Measurements from ENCODE around the gene DYRK1A. TPM values are rescaled to one million over a fixed set of nuclear protein-coding genes. Genes with fewer than 3 reads are reported as not detected.

DYRK1A gene
- total RNA-seq, 1 donor from 2014 or later: 50.3 TPM

- no peak for TF ChIP-seq CTCF (IDR thresholded peaks at IDR 0.05)
- no peak for DNase-seq (ENCODE audit: low spot score)
- H3K27me3 Mint-ChIP-seq (ENCODE audit: low read depth): no peaks in the 10 kb centered on the region
- H3K4me3 Mint-ChIP-seq (ENCODE audit: unreplicated experiment): no peak overlapping the region
- no peaks in the 10 kb centered on the region for H3K9me3 Mint-ChIP-seq (ENCODE audit: low read depth)
- peaks cover 33% of the 10 kb centered on the region for H3K4me1 Mint-ChIP-seq (ENCODE audit: low read depth)
- H3K27ac Mint-ChIP-seq (ENCODE audit: unreplicated experiment): no peak overlapping the region
- H3K36me3 Mint-ChIP-seq (ENCODE audit: low read depth): peaks cover 10% of the 10 kb centered on the region
Measured at GRCh38 chr21:37425684-37426083, 59.1 kb downstream of the DYRK1A start.

GRCh38 chr21:37427221-37427620, 60.6 kb downstream of the DYRK1A start:
- Mint-ChIP-seq H3K9me3 (ENCODE audit: low read depth) (no peaks in the 10 kb centered on the region), H3K4me1 (ENCODE audit: low read depth) (peaks cover 38% of the 10 kb centered on the region), H3K27me3 (ENCODE audit: low read depth) (no peaks in the 10 kb centered on the region), H3K36me3 (ENCODE audit: low read depth) (peaks cover 9% of the 10 kb centered on the region), H3K4me3 (ENCODE audit: unreplicated experiment) (no peak overlapping the region), H3K27ac (ENCODE audit: unreplicated experiment) (no peak overlapping the region)
- no peak for TF ChIP-seq CTCF (IDR thresholded peaks at IDR 0.05)
- DNase-seq (ENCODE audit: low spot score): no peak

GRCh38 chr21:37429356-37429755, 62.8 kb downstream of the DYRK1A start:
- Mint-ChIP-seq H3K27ac (ENCODE audit: unreplicated experiment) (no peak overlapping the region), H3K27me3 (ENCODE audit: low read depth) (no peaks in the 10 kb centered on the region)

GRCh38 chr21:37430184-37430821, 63.7 kb downstream of the DYRK1A start:
- peaks cover 8% of the 10 kb centered on the region for H3K36me3 Mint-ChIP-seq (ENCODE audit: low read depth)
- no peak overlapping the region for H3K4me3 Mint-ChIP-seq (ENCODE audit: unreplicated experiment)
- DNase-seq (ENCODE audit: low spot score): no peak
- peaks cover 32% of the 10 kb centered on the region for H3K4me1 Mint-ChIP-seq (ENCODE audit: low read depth)
- no peak for TF ChIP-seq CTCF (IDR thresholded peaks at IDR 0.05)
- H3K27me3 Mint-ChIP-seq (ENCODE audit: low read depth): no peaks in the 10 kb centered on the region
- no peak overlapping the region for H3K27ac Mint-ChIP-seq (ENCODE audit: unreplicated experiment)
- H3K9me3 Mint-ChIP-seq (ENCODE audit: low read depth): no peaks in the 10 kb centered on the region

More at GRCh38 chr21:37429356-37429755, 62.8 kb downstream of the DYRK1A start:
- Mint-ChIP-seq H3K36me3 (ENCODE audit: low read depth) (peaks cover 8% of the 10 kb centered on the region), H3K4me1 (ENCODE audit: low read depth) (peaks cover 36% of the 10 kb centered on the region), H3K4me3 (ENCODE audit: unreplicated experiment) (no peak overlapping the region), H3K9me3 (ENCODE audit: low read depth) (no peaks in the 10 kb centered on the region)
- DNase-seq (ENCODE audit: low spot score): no peak
- no peak for TF ChIP-seq CTCF (IDR thresholded peaks at IDR 0.05)

GRCh38 chr21:37431243-37431642, 64.7 kb downstream of the DYRK1A start:
- Mint-ChIP-seq H3K9me3 (ENCODE audit: low read depth) (no peaks in the 10 kb centered on the region), H3K27ac (ENCODE audit: unreplicated experiment) (no peak overlapping the region), H3K27me3 (ENCODE audit: low read depth) (no peaks in the 10 kb centered on the region), H3K4me1 (ENCODE audit: low read depth) (peaks cover 23% of the 10 kb centered on the region), H3K36me3 (ENCODE audit: low read depth) (peaks cover 3% of the 10 kb centered on the region), H3K4me3 (ENCODE audit: unreplicated experiment) (no peak overlapping the region)
- TF ChIP-seq CTCF (IDR thresholded peaks at IDR 0.05): no peak
- no peak for DNase-seq (ENCODE audit: low spot score)
